Endodermal cell (in vitro differentiated cells): Measurements from ENCODE around the gene SH2D6. TPM values are rescaled to one million over a fixed set of nuclear protein-coding genes. Genes with fewer than 3 reads are reported as not detected.

Experiments
- DNase-seq: peaks from one replicate; pipeline ENCODE4 v3.0.0-alpha.2; 2017
- H3K27ac ChIP-seq: 2 replicates; pipeline ENCODE4 v1.5.1; 2013; ENCODE audit warnings: mild to moderate bottlenecking, low read depth, low read length, moderate library complexity
- H3K27me3 ChIP-seq: 2 replicates; pipeline ENCODE4 v1.6.1; 2013; ENCODE audit warnings: mild to moderate bottlenecking, low read length, moderate library complexity; ENCODE audit not compliant: insufficient read depth, control insufficient read depth, poor library complexity, severe bottlenecking
- H3K36me3 ChIP-seq: 2 replicates; pipeline ENCODE4 v1.7.0; 2013; ENCODE audit warnings: mild to moderate bottlenecking, low read length, moderate library complexity; ENCODE audit not compliant: control insufficient read depth, insufficient read depth
- H3K4me1 ChIP-seq: one replicate; pipeline ENCODE4 v1.7.0; 2013; ENCODE audit warnings: low read length; ENCODE audit not compliant: control insufficient read depth, insufficient read depth
- H3K4me3 ChIP-seq: 2 replicates; pipeline ENCODE4 v1.5.1; 2013; ENCODE audit warnings: mild to moderate bottlenecking, low read length, moderate library complexity
- H3K9ac ChIP-seq: 2 replicates; pipeline ENCODE4 v1.6.1; 2013; ENCODE audit warnings: mild to moderate bottlenecking, low read length, moderate library complexity; ENCODE audit not compliant: poor library complexity, severe bottlenecking; ENCODE audit errors: extremely low read depth
- H3K9me3 ChIP-seq: 2 replicates; pipeline ENCODE4 v1.6.1; 2013; ENCODE audit warnings: mild to moderate bottlenecking, low read length, moderate library complexity; ENCODE audit not compliant: control insufficient read depth
- H3K27ac Mint-ChIP-seq: 2 replicates; pipeline ENCODE4 v1.8.0; 2020; ENCODE audit warnings: mixed read lengths
- H3K27me3 Mint-ChIP-seq: 2 replicates; pipeline ENCODE4 v1.8.0; 2021; ENCODE audit warnings: mild to moderate bottlenecking, mixed read lengths; ENCODE audit not compliant: insufficient read depth
- H3K36me3 Mint-ChIP-seq: 2 replicates; pipeline ENCODE4 v1.8.0; 2020; ENCODE audit warnings: low read depth, mixed read lengths
- H3K4me1 Mint-ChIP-seq: 2 replicates; pipeline ENCODE4 v1.8.0; 2020; ENCODE audit warnings: mixed read lengths
- H3K4me3 Mint-ChIP-seq: 2 replicates; pipeline ENCODE4 v1.8.0; 2020; ENCODE audit warnings: mild to moderate bottlenecking, moderate library complexity, mixed read lengths
- H3K9me3 Mint-ChIP-seq: 2 replicates; pipeline ENCODE4 v1.8.0; 2020; ENCODE audit warnings: mild to moderate bottlenecking, mixed read lengths
- CTCF ChIP-seq: fragments of 200-600 bp; sonication (generic); conservative IDR thresholded peaks from 2 replicates; pipeline ENCODE4 v1.5.0; 2021; ENCODE audit warnings: antibody characterized with exemption, mild to moderate bottlenecking
- WGBS, 2 experiments: methylation state at CpG; one replicate each; pipeline versions ENCODE4 v1.1.5 to v1.1.7; 2013; ENCODE audit warnings: missing lambda C conversion rate in 2 of 2, mixed read lengths in 1 of 2; ENCODE audit not compliant: insufficient coverage in 1 of 2, insufficient read length in 1 of 2; 5-methylcytosine and 5-hydroxymethylcytosine counted together
- total RNA-seq, 2 donors: library from RNA; stranded (reverse); fragmentation: NEBNext Ultra II Directional in 1 of 2; extraction: Animal tissue kit (Norgen Biotek cat#: 25700) in 1 of 2; gene quantifications; 2 replicates in 1 of 2; 3 replicates in 1 of 2; pipeline ENCODE4 v1.2.1, GENCODE V29; 2021

Gene SH2D6
- total RNA-seq, 2 donors from 2014 or later, result 0.68 to 1.1 TPM

GRCh38 chr2:85449214-85449588, 30.7 kb downstream of the SH2D6 start:
- no peak overlapping the region for H3K9ac ChIP-seq
- H3K4me1 ChIP-seq, result no peaks in the 10 kb centered on the region
- Mint-ChIP-seq H3K9me3 (peaks cover 4% of the 10 kb centered on the region), H3K27ac (no peak overlapping the region), H3K27me3 (no peaks in the 10 kb centered on the region), H3K4me3 (no peak overlapping the region), H3K4me1 (peaks cover 13% of the 10 kb centered on the region), H3K36me3 (no peaks in the 10 kb centered on the region)
- H3K9me3 ChIP-seq, result no peaks in the 10 kb centered on the region
- 87 to 92% methylated on average over 2 to 7 of the region's 7 CpGs for WGBS, 2 experiments
- DNase-seq, result no peak
- no peaks in the 10 kb centered on the region for H3K36me3 ChIP-seq
- TF ChIP-seq CTCF, result no peak
- no peak overlapping the region for H3K27ac ChIP-seq
- H3K27me3 ChIP-seq, result no peaks in the 10 kb centered on the region
- H3K4me3 ChIP-seq, result no peak overlapping the region

GRCh38 chr2:85452237-85452636, 33.7 kb downstream of the SH2D6 start:
- no peak overlapping the region for H3K27ac Mint-ChIP-seq
- no peak overlapping the region for H3K4me3 Mint-ChIP-seq
- 100% methylated on average over 1 of the region's 1 CpG; no CpG with 5 or more reads in 1 of the 2 experiments for WGBS, 2 experiments
- H3K36me3 Mint-ChIP-seq, result peaks cover 3% of the 10 kb centered on the region
- no peaks in the 10 kb centered on the region for H3K27me3 Mint-ChIP-seq
- Histone ChIP-seq H3K4me3 (no peak overlapping the region), H3K4me1 (peaks cover 8% of the 10 kb centered on the region), H3K27me3 (no peaks in the 10 kb centered on the region), H3K27ac (no peak overlapping the region), H3K36me3 (no peaks in the 10 kb centered on the region), H3K9ac (no peak overlapping the region), H3K9me3 (peaks cover 10% of the 10 kb centered on the region)
- no peak for TF ChIP-seq CTCF
- peaks cover 16% of the 10 kb centered on the region for H3K9me3 Mint-ChIP-seq
- H3K4me1 Mint-ChIP-seq, result peaks cover 20% of the 10 kb centered on the region
- DNase-seq, result no peak

GRCh38 chr2:85453571-85453970, 35.1 kb downstream of the SH2D6 start:
- Mint-ChIP-seq H3K4me3 (no peak overlapping the region), H3K9me3 (peaks cover 16% of the 10 kb centered on the region), H3K36me3 (peaks cover 3% of the 10 kb centered on the region), H3K27me3 (no peaks in the 10 kb centered on the region), H3K27ac (no peak overlapping the region), H3K4me1 (peaks cover 27% of the 10 kb centered on the region)
- WGBS, 2 experiments, result 94 to 97% methylated on average over 5 to 7 of the region's 7 CpGs
- no peak overlapping the region for H3K9ac ChIP-seq
- DNase-seq, result no peak
- H3K36me3 ChIP-seq, result no peaks in the 10 kb centered on the region
- no peak for TF ChIP-seq CTCF
- H3K9me3 ChIP-seq, result peaks cover 10% of the 10 kb centered on the region
- H3K27ac ChIP-seq, result no peak overlapping the region
- H3K4me3 ChIP-seq, result no peak overlapping the region
- H3K4me1 ChIP-seq, result peaks cover 8% of the 10 kb centered on the region
- no peaks in the 10 kb centered on the region for H3K27me3 ChIP-seq
